ENCODE results near the gene C2orf74.
A peak's percentile ranks its signal among the peaks of the same experiment; 100 is the strongest.

C2orf74 gene

DNA sequence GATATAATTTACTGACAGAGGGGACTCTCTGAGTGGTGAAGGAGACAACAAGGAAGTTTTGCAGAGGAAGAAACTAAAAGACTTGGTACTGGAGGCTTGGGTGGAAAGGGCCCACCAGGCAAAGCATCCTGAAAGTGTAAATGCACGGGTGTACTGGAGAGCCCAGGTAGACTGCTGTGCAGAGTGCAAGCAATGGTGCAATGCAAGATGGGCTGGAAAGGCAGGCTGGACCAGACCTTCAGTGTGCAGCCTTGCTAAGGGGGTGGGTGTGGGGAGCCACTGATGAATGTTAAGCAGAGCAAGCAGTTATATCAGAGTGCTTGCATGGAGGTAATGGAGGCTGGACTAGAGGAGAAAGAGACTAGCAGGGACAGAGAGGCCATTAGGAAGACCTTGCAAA, 10.7 kb downstream of the C2orf74 start:
- H3K36me3 ChIP-seq (ENCODE audit: control insufficient read depth in 2 of 2, insufficient read depth in 2 of 2, low read length in 2 of 2) = no peaks in the 10 kb centered on the region
- no peaks in the 10 kb centered on the region for H3K9me3 ChIP-seq (ENCODE audit: control insufficient read depth in 2 of 2, low read length in 2 of 2)
- H3K4me1 ChIP-seq (ENCODE audit: control insufficient read depth, insufficient read depth, low read length) = peaks cover 5% of the 10 kb centered on the region
- H3K27me3 ChIP-seq (ENCODE audit: control insufficient read depth in 1 of 2, insufficient read depth in 2 of 2, low read length in 2 of 2) = no peaks in the 10 kb centered on the region
- H3K9ac ChIP-seq (ENCODE audit: low read length in 2 of 2) = no peak overlapping the region
- H3K4me3 ChIP-seq (ENCODE audit: low read length in 2 of 2) = no peak overlapping the region
- H3K27ac ChIP-seq (ENCODE audit: low read length) = no peak overlapping the region

DNA sequence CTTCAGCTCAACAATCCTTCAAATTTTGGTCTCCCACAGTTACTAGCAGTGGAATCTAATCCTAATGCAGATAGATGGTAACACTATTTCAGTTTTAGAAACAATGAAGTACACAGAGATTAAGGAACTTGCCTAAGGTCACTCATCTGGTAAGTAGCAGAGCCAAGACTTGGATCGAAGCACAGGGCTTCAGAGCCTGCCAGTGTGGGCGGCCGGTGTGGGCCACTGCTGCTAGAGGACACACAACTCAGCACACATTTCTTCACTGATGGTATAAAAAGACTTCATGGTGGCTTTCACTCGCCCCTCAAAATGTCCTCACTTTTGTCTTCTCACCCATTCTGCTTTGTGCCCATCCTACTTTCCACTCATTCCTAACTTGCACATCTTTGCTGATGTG, 11.1 kb downstream of the C2orf74 start:
- Histone ChIP-seq H3K9me3 (ENCODE audit: control insufficient read depth in 2 of 2, low read length in 2 of 2) (no peaks in the 10 kb centered on the region), H3K9ac (ENCODE audit: low read length in 2 of 2) (no peak overlapping the region), H3K4me1 (ENCODE audit: control insufficient read depth, insufficient read depth, low read length) (peaks cover 8% of the 10 kb centered on the region), H3K4me3 (ENCODE audit: low read length in 2 of 2) (no peak overlapping the region), H3K36me3 (ENCODE audit: control insufficient read depth in 2 of 2, insufficient read depth in 2 of 2, low read length in 2 of 2) (no peaks in the 10 kb centered on the region), H3K27me3 (ENCODE audit: control insufficient read depth in 1 of 2, insufficient read depth in 2 of 2, low read length in 2 of 2) (no peaks in the 10 kb centered on the region), H3K27ac (ENCODE audit: low read length) (no peak overlapping the region)

DNA sequence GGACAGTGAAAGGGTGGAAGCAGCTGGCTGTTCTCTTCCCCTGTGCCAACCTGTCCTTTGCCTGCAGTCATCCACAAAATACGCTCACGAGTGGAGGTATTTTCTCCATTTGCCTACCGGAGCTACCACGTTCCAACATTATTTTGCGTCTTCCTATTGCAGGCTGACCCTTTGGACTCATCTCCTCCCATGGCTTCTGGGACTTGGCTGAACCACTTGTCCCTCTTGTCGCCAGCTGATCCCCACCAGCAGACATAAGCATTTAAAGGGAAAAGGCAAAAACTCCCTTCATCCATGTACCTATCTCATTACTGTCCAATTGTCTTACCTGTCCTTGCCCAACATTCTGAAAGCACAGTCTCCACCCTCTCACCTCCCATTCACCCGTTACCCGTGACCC, 13.0 kb downstream of the C2orf74 start:
- Histone ChIP-seq H3K9ac (ENCODE audit: low read length in 2 of 2) (no peak overlapping the region), H3K27ac (ENCODE audit: low read length) (no peak overlapping the region), H3K27me3 (ENCODE audit: control insufficient read depth in 1 of 2, insufficient read depth in 2 of 2, low read length in 2 of 2) (no peaks in the 10 kb centered on the region), H3K4me3 (ENCODE audit: low read length in 2 of 2) (no peak overlapping the region), H3K9me3 (ENCODE audit: control insufficient read depth in 2 of 2, low read length in 2 of 2) (no peaks in the 10 kb centered on the region), H3K36me3 (ENCODE audit: control insufficient read depth in 2 of 2, insufficient read depth in 2 of 2, low read length in 2 of 2) (peaks cover 0 to 3% of the 10 kb centered on the region in 2 donors), H3K4me1 (ENCODE audit: control insufficient read depth, insufficient read depth, low read length) (peaks cover 27% of the 10 kb centered on the region)

DNA sequence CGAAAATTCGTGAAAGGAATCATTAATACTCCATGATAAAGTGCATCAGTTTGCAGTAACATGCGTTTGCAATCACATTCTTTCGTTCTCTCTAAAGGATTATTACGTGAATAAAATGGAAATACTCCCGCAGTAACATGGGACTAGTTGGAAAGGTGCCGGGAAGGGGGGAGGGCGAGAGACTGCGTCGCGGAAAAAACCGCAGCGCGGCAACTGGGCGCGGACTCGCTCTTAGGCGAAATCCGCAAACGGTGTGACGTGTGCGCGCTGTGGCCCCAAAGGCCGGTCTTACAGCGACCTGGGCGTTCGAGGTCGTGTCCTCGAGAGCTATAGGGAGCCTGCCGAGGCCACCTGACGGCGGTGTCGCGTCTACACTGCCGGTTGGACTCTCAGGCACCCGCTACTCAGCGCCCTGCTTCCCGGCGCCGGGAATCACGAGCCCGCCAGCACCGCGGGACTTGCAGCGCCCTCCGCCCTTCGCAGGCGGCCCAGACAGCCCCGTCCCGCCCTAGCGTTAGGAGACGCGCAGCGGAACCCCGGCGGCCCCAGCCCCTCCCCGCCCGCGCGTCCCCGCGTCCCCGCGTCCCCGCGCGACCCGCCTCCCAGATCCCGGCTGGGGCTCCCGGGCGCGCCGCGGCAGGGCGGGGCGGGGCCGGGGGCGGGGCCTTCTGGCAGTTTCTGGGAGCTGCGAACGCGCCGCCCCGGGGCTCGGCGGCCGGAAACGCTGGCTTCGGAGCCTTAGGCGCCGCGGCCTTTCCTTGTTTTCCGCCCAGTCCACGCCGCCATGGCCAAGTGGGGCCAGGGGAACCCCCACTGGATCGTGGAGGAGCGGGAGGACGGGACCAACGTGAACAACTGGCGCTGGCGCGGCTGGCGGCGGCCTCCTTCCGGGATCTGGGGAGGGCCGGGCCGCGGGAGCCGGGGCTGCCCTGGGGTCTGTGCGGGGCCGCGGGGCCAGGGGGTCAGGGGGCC, 15.1 kb downstream of the C2orf74 start:
- no peaks in the 10 kb centered on the region for H3K27me3 ChIP-seq (ENCODE audit: control insufficient read depth in 1 of 2, insufficient read depth in 2 of 2, low read length in 2 of 2)
- peaks cover 42% of the 10 kb centered on the region for H3K4me1 ChIP-seq (ENCODE audit: control insufficient read depth, insufficient read depth, low read length)
- H3K4me3 ChIP-seq (ENCODE audit: low read length in 2 of 2) = peak overlapping the region; percentile 68 to 92
- H3K9me3 ChIP-seq (ENCODE audit: control insufficient read depth in 2 of 2, low read length in 2 of 2) = no peaks in the 10 kb centered on the region
- H3K9ac ChIP-seq (ENCODE audit: low read length in 2 of 2) = peak overlapping the region; percentile 92 to 97
- peaks cover 8 to 10% of the 10 kb centered on the region in 2 donors for H3K36me3 ChIP-seq (ENCODE audit: control insufficient read depth in 2 of 2, insufficient read depth in 2 of 2, low read length in 2 of 2)
- H3K27ac ChIP-seq (ENCODE audit: low read length) = peak overlapping the region; percentile 94

DNA sequence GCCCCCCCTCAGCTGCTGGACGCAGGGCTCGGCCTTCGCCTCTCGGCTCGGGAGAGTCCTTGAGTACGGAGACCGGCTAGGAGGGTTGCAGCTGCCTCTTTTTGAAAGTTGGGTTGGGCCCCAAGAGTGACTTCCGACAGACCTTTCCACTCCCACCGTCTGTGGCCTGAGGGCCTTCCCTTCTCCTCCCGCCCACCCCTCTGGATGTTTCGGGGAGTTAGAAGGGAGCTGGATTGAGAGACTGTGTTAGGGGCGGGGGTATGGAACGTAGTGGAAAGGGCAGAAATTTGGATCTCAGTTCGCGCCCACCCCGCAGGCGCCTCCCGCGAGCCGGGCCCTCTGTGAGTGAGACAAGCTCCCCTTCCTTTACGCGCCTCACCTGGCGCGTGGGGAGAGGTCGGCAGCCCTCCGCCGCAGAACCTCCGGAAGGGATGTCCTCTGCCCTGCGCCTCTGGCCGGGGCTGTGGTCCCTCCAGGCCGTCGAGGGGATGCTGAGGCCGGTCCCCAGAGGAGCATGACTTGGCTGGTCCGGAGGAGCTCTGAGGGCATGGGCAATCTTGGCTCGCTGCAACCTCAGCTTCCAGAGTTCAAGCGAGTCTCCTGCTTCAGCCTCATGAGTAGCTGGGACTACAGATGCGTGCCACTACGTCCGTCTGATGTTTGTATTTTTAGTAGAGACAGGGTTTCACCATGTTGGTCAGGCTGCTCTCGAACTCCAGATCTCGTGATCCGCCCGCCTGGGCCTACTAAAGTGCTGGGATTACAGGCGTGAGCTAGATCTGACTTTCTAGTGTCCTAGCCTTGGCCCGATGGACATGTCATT, 15.9 kb downstream of the C2orf74 start:
- Histone ChIP-seq H3K4me3 (ENCODE audit: low read length in 2 of 2) (peak overlapping the region; percentile 68 to 92), H3K4me1 (ENCODE audit: control insufficient read depth, insufficient read depth, low read length) (peaks cover 42% of the 10 kb centered on the region), H3K27me3 (ENCODE audit: control insufficient read depth in 1 of 2, insufficient read depth in 2 of 2, low read length in 2 of 2) (no peaks in the 10 kb centered on the region), H3K27ac (ENCODE audit: low read length) (peak overlapping the region; percentile 94), H3K9ac (ENCODE audit: low read length in 2 of 2) (peak overlapping the region; percentile 87 to 92), H3K9me3 (ENCODE audit: control insufficient read depth in 2 of 2, low read length in 2 of 2) (no peaks in the 10 kb centered on the region), H3K36me3 (ENCODE audit: control insufficient read depth in 2 of 2, insufficient read depth in 2 of 2, low read length in 2 of 2) (peaks cover 13% of the 10 kb centered on the region in 2 donors)

DNA sequence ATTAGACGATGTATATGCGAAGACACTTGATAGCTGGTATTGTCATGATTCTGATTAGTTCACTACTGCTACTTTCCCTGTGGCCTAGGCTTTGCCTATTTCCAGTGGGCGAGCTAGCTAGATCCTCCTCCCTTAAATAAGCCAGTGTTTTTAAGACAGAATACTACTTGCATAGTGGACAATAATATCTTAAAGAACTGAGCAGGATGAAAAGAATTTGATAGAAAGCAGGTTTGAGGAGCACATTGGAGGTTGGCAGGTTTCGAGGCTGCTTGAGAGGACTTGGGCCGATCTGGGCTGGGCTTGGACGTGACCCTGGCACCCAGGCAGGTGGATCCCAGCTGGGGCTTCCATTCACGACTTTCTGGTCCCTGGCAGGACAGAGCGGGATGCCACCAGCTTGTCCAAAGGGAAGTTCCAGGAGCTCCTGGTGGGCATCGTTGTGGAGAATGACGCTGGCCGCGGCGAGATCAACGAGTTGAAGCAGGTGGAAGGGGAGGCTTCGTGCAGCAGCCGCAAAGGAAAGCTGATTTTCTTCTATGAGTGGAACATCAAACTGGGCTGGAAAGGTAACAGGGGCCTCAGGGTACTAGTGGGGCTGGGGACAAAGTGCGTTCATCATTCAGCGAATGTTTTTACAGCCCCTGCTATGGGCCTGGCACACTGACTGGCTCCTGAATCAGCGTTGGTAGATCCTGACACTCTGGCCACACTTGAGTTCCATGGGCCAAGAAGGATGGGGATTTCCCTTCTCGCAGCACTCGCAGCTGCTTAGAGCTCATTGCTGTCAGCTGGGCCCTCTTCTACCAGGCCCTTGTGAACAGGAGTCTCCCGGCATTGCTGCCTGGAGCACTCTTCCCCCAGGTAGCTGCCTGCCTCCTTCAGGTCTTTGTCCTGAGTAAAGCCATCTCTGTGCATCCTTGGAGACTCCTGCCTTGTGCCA, 16.9 kb downstream of the C2orf74 start:
- H3K9me3 ChIP-seq (ENCODE audit: control insufficient read depth in 2 of 2, low read length in 2 of 2) = no peaks in the 10 kb centered on the region
- peak overlapping the region; percentile 94 for H3K27ac ChIP-seq (ENCODE audit: low read length)
- peaks cover 42% of the 10 kb centered on the region for H3K4me1 ChIP-seq (ENCODE audit: control insufficient read depth, insufficient read depth, low read length)

DNA sequence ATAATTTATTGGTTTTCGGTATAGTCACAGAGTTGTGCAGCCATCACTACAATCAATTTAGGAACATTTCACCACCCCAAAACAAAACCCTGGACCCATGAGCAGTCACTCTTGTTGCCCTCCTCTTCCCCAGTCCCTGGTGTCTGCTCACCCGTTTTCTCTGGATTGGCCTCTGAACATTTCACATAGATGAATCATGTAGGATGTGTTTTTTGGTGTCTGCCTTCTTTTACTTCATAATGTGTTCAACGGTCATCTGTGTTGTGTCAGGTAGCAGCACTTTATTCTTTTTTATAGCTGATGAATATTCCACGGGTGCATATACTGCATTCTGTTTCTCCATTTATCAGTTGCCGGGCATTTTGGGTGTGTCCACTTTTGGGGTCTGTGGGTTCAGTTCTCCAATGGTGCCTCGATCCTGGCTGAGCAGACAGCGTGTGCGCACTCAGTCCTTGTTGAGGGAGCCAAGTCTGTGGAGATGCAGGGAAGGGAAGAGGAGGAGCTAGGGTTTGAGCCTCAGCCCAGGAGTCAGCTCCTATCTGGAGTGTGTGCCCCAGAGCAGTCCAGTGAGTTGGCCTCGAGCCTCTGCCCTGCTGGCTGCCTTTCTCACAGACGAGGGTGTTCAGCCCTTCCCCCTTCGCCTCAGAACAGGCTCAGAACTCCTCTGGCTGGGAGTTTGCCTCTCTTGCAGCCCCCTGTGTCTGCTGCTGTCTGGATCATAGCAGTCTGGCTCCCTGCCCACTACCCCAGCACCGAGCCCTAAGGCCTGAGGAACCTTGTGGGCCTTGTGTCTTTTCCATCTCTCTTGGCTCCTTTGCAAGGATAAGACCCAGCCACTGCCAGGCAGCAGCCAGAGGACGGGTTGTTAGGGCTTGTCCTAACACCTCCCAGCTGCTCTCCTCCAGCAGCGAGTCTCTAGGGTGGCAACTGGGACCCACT, 18.0 kb downstream of the C2orf74 start:
- peak overlapping the region in 1 of 2 donors; percentile 58 for H3K9ac ChIP-seq (ENCODE audit: low read length in 2 of 2)
- peaks cover 24 to 31% of the 10 kb centered on the region in 2 donors for H3K36me3 ChIP-seq (ENCODE audit: control insufficient read depth in 2 of 2, insufficient read depth in 2 of 2, low read length in 2 of 2)
- H3K4me1 ChIP-seq (ENCODE audit: control insufficient read depth, insufficient read depth, low read length) = peaks cover 42% of the 10 kb centered on the region
- H3K4me3 ChIP-seq (ENCODE audit: low read length in 2 of 2) = peak overlapping the region; percentile 11 to 57
- peak overlapping the region; percentile 71 for H3K27ac ChIP-seq (ENCODE audit: low read length)
- no peaks in the 10 kb centered on the region for H3K9me3 ChIP-seq (ENCODE audit: control insufficient read depth in 2 of 2, low read length in 2 of 2)
- no peaks in the 10 kb centered on the region for H3K27me3 ChIP-seq (ENCODE audit: control insufficient read depth in 1 of 2, insufficient read depth in 2 of 2, low read length in 2 of 2)

More for the DNA sequence above, 16.9 kb downstream of the C2orf74 start:
- Histone ChIP-seq H3K36me3 (ENCODE audit: control insufficient read depth in 2 of 2, insufficient read depth in 2 of 2, low read length in 2 of 2) (peaks cover 20 to 22% of the 10 kb centered on the region in 2 donors), H3K9ac (ENCODE audit: low read length in 2 of 2) (peak overlapping the region; percentile 87 to 92), H3K4me3 (ENCODE audit: low read length in 2 of 2) (peak overlapping the region; percentile 68 to 92), H3K27me3 (ENCODE audit: control insufficient read depth in 1 of 2, insufficient read depth in 2 of 2, low read length in 2 of 2) (no peaks in the 10 kb centered on the region)

DNA sequence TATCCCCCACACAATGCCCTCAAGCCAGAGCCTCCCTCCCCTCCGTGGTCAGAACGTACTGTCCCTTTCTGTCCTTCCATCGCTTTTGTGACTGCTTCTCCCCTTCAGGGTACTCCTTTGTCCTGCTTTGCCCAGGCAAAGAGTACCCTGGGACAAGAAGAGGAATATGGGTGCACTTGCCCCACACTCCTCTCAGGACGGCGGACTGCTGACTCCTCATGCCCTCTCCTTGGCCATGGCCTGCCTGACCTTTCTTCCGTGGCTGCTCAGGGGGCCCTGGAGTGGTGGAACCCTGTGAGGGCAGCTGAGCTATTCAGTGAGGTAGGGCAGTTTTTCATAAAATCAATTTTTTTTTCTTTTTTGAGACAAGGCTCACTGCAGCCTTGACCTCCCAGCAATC, 18.7 kb downstream of the C2orf74 start:
- Histone ChIP-seq H3K27me3 (ENCODE audit: control insufficient read depth in 1 of 2, insufficient read depth in 2 of 2, low read length in 2 of 2) (no peaks in the 10 kb centered on the region), H3K27ac (ENCODE audit: low read length) (peak overlapping the region; percentile 71), H3K4me3 (ENCODE audit: low read length in 2 of 2) (peak overlapping the region; percentile 11 to 57), H3K9ac (ENCODE audit: low read length in 2 of 2) (peak overlapping the region; percentile 22 to 58), H3K4me1 (ENCODE audit: control insufficient read depth, insufficient read depth, low read length) (peaks cover 42% of the 10 kb centered on the region), H3K9me3 (ENCODE audit: control insufficient read depth in 2 of 2, low read length in 2 of 2) (no peaks in the 10 kb centered on the region), H3K36me3 (ENCODE audit: control insufficient read depth in 2 of 2, insufficient read depth in 2 of 2, low read length in 2 of 2) (peaks cover 31 to 36% of the 10 kb centered on the region in 2 donors)

DNA sequence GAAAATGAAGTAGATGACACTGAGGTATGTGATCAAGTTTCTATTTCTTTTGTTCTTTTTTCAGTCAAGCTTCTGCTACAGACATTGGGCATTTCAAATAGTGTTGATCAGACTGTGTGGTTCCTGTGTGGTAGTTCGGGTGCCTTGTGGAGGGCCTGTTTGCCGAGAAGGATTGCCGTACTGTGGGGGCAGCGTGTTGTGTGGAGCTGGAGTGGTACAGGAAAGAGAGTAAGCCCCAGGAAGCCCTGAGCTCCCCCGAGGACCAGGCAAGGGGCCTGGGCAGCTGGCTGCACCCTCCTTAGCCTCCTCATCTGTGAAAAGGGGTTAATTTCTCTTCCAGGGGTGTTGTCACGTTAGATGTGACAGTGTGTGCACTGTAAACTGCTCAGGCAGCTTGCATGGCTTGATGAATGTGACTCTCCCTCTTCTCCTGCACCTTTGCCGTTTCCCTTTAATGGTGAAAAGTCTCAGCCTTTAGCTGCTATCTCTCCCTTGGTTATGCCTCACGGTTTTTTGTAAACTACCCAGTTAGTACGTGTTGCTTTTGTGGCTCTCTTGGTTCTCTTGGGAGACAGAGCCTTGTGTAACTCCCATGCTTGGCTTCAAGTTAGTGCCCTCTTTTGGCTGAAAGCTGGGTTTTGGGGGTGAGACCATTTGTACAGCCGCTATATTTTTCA, 19.5 kb downstream of the C2orf74 start:
- H3K4me1 ChIP-seq (ENCODE audit: control insufficient read depth, insufficient read depth, low read length) = peaks cover 36% of the 10 kb centered on the region
- H3K36me3 ChIP-seq (ENCODE audit: control insufficient read depth in 2 of 2, insufficient read depth in 2 of 2, low read length in 2 of 2) = peaks cover 32 to 40% of the 10 kb centered on the region in 2 donors
- peak overlapping the region; percentile 71 for H3K27ac ChIP-seq (ENCODE audit: low read length)
- peak overlapping the region in 1 of 2 donors; percentile 40 for H3K4me3 ChIP-seq (ENCODE audit: low read length in 2 of 2)
- H3K9me3 ChIP-seq (ENCODE audit: control insufficient read depth in 2 of 2, low read length in 2 of 2) = no peaks in the 10 kb centered on the region
- peak overlapping the region; percentile 22 to 55 for H3K9ac ChIP-seq (ENCODE audit: low read length in 2 of 2)
- no peaks in the 10 kb centered on the region for H3K27me3 ChIP-seq (ENCODE audit: control insufficient read depth in 1 of 2, insufficient read depth in 2 of 2, low read length in 2 of 2)
